Adrenal gland (tissue), 12 donors: ENCODE data around the gene INPP5A. TPM values are rescaled to one million over a fixed set of nuclear protein-coding genes. Genes with fewer than 3 reads are reported as not detected.

Experiments
- DNase-seq, 7 donors: peaks; one replicate each; pipeline ENCODE4 v3.0.0-alpha.2; 2019 to 2020
- H3K27ac ChIP-seq, 5 donors: fragments of 200-600 bp; sonication (generic) in 4 of 5; 1 replicate in 3 of 5; 2 replicates in 2 of 5; pipeline versions ENCODE4 v1.5.1 to v1.8.0; 2016 to 2020; ENCODE audit warnings: mild to moderate bottlenecking in 1 of 5
- H3K27me3 ChIP-seq: fragments of 200-600 bp; 2 replicates; pipeline ENCODE4 v1.8.0; 2021
- H3K36me3 ChIP-seq, 2 donors: fragments of 200-600 bp; replicated peaks in 1 of 2; 1 replicate in 1 of 2; 2 replicates in 1 of 2; pipeline versions ENCODE4 v1.5.1 to v1.8.0; 2018 to 2022
- H3K4me1 ChIP-seq, 2 donors: fragments of 200-600 bp; replicated peaks in 1 of 2; 1 replicate in 1 of 2; 2 replicates in 1 of 2; pipeline versions ENCODE4 v1.5.1 to v1.8.0; 2018 to 2021
- H3K4me3 ChIP-seq, 4 donors: fragments of 200-600 bp; sonication (generic) in 3 of 4; one replicate each; pipeline ENCODE4 v1.5.1; 2016 to 2018
- H3K9me3 ChIP-seq, 3 donors: fragments of 200-600 bp; sonication (generic) in 1 of 3; replicated peaks in 1 of 3; 1 replicate in 2 of 3; 2 replicates in 1 of 3; pipeline versions ENCODE4 v1.5.1 to v1.8.0; 2016 to 2021
- POLR2A ChIP-seq, 2 donors: fragments of 450-650 bp; IDR thresholded peaks; one replicate each; pipeline ENCODE4 v1.6.1; 2017; ENCODE audit warnings: antibody characterized with exemption in 2 of 2, mild to moderate bottlenecking in 2 of 2, moderate library complexity in 1 of 2
- WGBS, 4 donors: extraction: QIAGEN DNeasy Blood & Tissue Kit in 2 of 4; methylation state at CpG; one replicate each; pipeline versions ENCODE4 v1.1.5 to v1.1.7; 2013 to 2017; 5-methylcytosine and 5-hydroxymethylcytosine counted together
- intact Hi-C, 2 donors: fragments of 100-400 bp; cut with DNase I; formaldehyde crosslinking; loops; one replicate each; pipeline versions ENCODE4 v1.14.1 to v1.15.0; 2022 to 2023
- polyA plus RNA-seq, 3 donors: library from polyadenylated mRNA; stranded (reverse); fragments of 200-250 nt in 2 of 3; fragments of 350-450 nt in 1 of 3; fragmentation: Illumina TruSeq in 1 of 3; extraction: RNeasy Lipid Tissue Mini Kit (QIAGEN cat#74804) in 1 of 3; gene quantifications; one replicate each; pipeline ENCODE4 v1.2.3, GENCODE V29; 2013 to 2014
- total RNA-seq, 9 donors: library from RNA; depleted of rRNA in 4 of 9; stranded (reverse); fragments of >200 nt in 4 of 9; fragments of 120-200 nt in 1 of 9; fragmentation: NEBNext Ultra II Directional in 1 of 9; extraction: Animal tissue kit (Norgen Biotek cat#: 25700) in 1 of 9; gene quantifications; one replicate each; pipeline versions ENCODE4 v1.1.0 to v1.2.4, GENCODE V29; 2013 to 2023
- TF ChIP-seq, protein P1 (sequence below), 6 experiments: fragments of 450-650 bp in 4 of 6; fragments of 200-600 bp in 2 of 6; sonication (generic) in 1 of 6; IDR thresholded peaks; 1 replicate in 5 of 6; 2 replicates in 1 of 6; pipeline versions ENCODE4 v1.5.1 to v1.8.0; 2016 to 2021; ENCODE audit warnings: antibody characterized with exemption in 6 of 6, mild to moderate bottlenecking in 2 of 6, moderate library complexity in 1 of 6
- donor health status: healthy with polysubstance abuse.
- donor health status: Bipolar disorder and iron deficiency.
- donor health status: DM: yes; HTN: yes; CAD: no.
- donor health status: DM: no; HTN: no; CAD: no.
- donor health status: DM: no; HTN: no; CAD: no.
- donor health status: DM: yes; HTN: yes; CAD: no.

INPP5A gene
- total and polyA plus RNA-seq, 12 donors = 13.5 to 62.9 (median 37.5) TPM

DNA sequence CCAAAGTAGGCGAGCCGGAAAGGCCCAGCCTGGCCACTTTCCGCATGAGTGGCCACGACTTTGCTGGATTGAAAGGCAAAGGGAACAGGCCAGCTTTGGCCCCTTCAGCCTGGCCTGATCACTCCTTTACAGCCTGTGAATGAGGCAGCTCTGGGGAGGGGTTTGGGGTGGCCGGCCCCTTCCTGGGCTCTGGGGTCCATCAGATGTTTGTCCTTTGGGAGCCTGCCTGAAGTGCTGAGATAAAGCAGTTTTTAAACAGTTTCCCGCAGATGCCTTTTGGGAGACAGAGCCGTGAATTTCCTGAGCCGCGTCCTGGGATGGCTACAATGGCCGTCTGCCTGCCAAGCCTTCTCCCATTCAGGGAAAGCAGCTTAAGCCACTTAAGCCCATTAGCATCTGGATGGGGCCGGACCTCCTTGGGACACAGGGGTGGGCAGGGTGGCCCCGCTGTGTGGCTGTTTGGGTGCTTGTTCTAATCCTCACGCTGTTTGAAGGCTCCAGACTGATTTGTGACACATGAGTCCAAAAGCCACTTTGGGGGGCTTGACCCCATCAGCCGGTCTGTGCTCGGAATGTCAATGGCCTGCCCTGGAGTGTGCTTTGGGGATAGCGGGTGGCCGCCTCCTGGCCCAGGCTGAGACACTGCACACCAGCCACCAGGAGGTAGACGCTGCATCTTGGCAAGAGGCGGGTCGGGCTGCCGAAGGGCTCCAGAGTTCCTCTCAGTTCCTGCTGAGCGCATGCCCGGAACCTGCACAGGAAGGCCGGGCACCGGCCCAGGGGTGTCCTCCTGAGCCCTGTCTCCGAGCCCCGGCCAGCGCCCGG is 209.4 kb downstream of the INPP5A start:
- WGBS, 4 donors = 88 to 94% (median 91%) methylated on average over 16 to 29 of the region's 29 CpGs
- intact Hi-C loops = no loop called here
- no peaks in the 10 kb centered on the region for H3K9me3 ChIP-seq

DNA sequence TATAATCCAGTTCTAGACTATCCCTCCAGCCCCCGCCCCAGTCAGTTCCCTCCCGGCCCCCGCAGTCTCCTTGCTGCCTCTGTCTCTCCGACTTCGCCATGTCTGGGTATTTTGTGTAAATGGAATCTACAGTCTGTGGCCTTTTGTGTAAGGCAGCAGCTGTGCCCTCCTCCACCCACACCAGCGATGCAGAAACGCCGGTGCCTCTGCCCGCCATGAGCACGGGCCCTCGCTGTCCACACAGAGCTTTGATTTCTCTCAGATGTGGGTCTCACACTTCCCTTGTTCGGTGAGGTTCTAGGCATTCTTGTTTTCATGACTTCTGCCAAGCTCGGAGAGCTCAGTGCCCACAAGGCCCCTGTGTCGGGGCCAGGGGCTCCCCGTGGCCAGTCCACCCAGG is 210.5 kb downstream of the INPP5A start:
- Histone ChIP-seq H3K27me3 (no peaks in the 10 kb centered on the region), H3K9me3 (no peaks in the 10 kb centered on the region), H3K4me3 (no peak overlapping the region), H3K4me1 (no peaks in the 10 kb centered on the region), H3K36me3 (peaks cover 0 to 18% of the 10 kb centered on the region in 2 donors), H3K27ac (no peak overlapping the region)
- intact Hi-C loops = no loop called here
- no peak for TF ChIP-seq POLR2A (IDR thresholded peaks at IDR 0.05)
- TF ChIP-seq, protein P1, sequence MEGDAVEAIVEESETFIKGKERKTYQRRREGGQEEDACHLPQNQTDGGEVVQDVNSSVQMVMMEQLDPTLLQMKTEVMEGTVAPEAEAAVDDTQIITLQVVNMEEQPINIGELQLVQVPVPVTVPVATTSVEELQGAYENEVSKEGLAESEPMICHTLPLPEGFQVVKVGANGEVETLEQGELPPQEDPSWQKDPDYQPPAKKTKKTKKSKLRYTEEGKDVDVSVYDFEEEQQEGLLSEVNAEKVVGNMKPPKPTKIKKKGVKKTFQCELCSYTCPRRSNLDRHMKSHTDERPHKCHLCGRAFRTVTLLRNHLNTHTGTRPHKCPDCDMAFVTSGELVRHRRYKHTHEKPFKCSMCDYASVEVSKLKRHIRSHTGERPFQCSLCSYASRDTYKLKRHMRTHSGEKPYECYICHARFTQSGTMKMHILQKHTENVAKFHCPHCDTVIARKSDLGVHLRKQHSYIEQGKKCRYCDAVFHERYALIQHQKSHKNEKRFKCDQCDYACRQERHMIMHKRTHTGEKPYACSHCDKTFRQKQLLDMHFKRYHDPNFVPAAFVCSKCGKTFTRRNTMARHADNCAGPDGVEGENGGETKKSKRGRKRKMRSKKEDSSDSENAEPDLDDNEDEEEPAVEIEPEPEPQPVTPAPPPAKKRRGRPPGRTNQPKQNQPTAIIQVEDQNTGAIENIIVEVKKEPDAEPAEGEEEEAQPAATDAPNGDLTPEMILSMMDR (IDR thresholded peaks at IDR 0.05) = no peak
- no peak for DNase-seq
- 92 to 97% (median 93%) methylated on average over 15 of the region's 15 CpGs for WGBS, 4 donors

More for the DNA sequence above, 209.4 kb downstream of the INPP5A start:
- no peak overlapping the region for H3K27ac ChIP-seq
- peaks cover 0 to 14% of the 10 kb centered on the region in 2 donors for H3K36me3 ChIP-seq
- no peaks in the 10 kb centered on the region for H3K27me3 ChIP-seq
- no peak overlapping the region for H3K4me3 ChIP-seq
- TF ChIP-seq, protein P1 (IDR thresholded peaks at IDR 0.05) = no peak
- no peak for TF ChIP-seq POLR2A (IDR thresholded peaks at IDR 0.05)
- DNase-seq = no peak
- H3K4me1 ChIP-seq = no peaks in the 10 kb centered on the region

DNA sequence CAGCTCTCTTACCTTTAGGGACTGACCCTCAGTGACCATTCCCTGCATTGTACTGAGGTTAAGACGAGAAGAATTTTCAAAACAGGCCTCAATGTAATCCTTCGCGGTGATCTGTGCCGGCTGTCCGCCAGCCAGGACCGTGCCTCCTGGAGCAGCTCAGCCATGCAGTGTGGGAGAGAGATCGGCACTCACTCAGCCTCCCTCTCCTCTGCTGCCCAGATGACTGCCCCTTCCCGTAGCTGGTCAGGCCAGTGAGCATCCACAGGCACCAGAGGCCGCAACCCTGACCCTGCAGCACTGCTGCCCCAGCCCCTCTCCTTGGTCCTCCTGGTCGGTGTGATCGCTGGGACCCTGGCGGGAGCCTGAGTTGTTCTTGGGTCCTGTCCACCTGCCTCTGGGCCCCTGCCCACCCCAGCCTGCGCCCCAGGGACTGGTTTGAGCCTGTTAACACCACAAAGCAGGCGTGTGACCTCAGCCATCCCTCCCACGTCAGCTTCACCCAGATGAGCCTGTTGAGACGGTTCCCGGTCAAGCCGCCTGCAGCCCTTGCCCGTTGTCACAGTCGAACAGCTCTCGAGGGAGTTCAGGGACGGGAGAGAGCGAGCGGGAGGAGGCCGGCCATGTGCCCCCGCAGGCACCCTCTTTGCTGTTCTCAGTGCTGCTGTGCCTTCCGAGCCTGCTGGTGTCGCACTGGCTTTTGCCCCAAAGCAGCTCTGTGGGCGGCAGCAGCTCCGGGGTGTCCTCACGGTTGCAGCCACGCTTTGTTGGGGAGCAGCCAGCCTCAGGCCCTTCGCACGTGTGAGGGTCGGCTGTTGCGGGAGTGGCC is 211.2 kb downstream of the INPP5A start:
- DNase-seq = no peak
- Histone ChIP-seq H3K4me3 (no peak overlapping the region), H3K9me3 (no peaks in the 10 kb centered on the region), H3K4me1 (no peaks in the 10 kb centered on the region), H3K27ac (no peak overlapping the region), H3K27me3 (no peaks in the 10 kb centered on the region), H3K36me3 (peaks cover 0 to 24% of the 10 kb centered on the region in 2 donors)
- 92 to 95% (median 92%) methylated on average over 16 to 36 of the region's 36 CpGs for WGBS, 4 donors
- intact Hi-C loops = no loop called here
- TF ChIP-seq POLR2A (IDR thresholded peaks at IDR 0.05) = no peak
- TF ChIP-seq, protein P1 (IDR thresholded peaks at IDR 0.05) = no peak

DNA sequence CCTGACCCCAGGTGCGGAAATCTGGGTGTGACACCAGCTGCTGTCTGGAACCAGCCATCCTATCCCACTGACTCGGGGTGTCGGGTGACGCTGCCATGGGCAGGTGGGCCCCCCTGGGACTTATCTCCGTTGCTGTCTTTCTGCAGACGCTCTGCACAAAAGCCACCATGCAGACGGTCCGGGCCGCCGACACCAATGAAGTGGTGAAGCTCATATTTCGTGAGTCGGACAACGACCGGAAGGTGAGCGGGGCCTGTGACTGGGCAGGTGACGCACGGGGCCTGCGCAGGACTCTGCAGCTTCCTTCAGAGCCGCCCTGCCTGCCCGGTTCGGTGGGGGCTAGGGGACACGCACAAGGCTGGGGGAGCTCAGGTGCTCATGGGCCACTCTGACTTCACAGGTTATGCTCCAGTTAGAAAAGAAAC is 211.8 kb downstream of the INPP5A start:
- H3K9me3 ChIP-seq = no peaks in the 10 kb centered on the region
- H3K27ac ChIP-seq = no peak overlapping the region
- peaks cover 0 to 31% of the 10 kb centered on the region in 2 donors for H3K36me3 ChIP-seq
- intact Hi-C loops = no loop called here
- WGBS, 4 donors = 89 to 96% (median 93%) methylated on average over 17 to 22 of the region's 22 CpGs
- TF ChIP-seq, protein P1 (IDR thresholded peaks at IDR 0.05) = no peak
- TF ChIP-seq POLR2A (IDR thresholded peaks at IDR 0.05) = no peak
- no peaks in the 10 kb centered on the region for H3K27me3 ChIP-seq
- no peak overlapping the region for H3K4me3 ChIP-seq
- H3K4me1 ChIP-seq = no peaks in the 10 kb centered on the region
- no peak for DNase-seq
